OCI-M2 (cell line): ENCODE data around the gene PRKCH.
"Not testable (repeated sequence)": the region's sequence is repeated elsewhere in the genome, so short reads cannot be mapped to it uniquely, and the experiment has no call there.

Experiments
- DNase-seq: peaks from one replicate; lab custom pipeline; 2025; ENCODE audit not compliant: unreplicated experiment; lab: John Stamatoyannopoulos, UW

Gene PRKCH

GRCh38 chr14:61453103-61453767, 131.9 kb downstream of the PRKCH start:
- no peak for DNase-seq

GRCh38 chr14:61454545-61454944, 133.2 kb downstream of the PRKCH start:
- no peak for DNase-seq

GRCh38 chr14:61455351-61455750, 134.0 kb downstream of the PRKCH start:
- no peak for DNase-seq

- DNase-seq = peak; percentile 23
These were observed 135.3 kb downstream of the PRKCH start for GRCh38 chr14:61456720-61457119.

- DNase-seq = no peak
These were observed 137.4 kb downstream of the PRKCH start for GRCh38 chr14:61458766-61459165.

GRCh38 chr14:61459229-61459628, 137.8 kb downstream of the PRKCH start:
- no peak for DNase-seq

DNA sequence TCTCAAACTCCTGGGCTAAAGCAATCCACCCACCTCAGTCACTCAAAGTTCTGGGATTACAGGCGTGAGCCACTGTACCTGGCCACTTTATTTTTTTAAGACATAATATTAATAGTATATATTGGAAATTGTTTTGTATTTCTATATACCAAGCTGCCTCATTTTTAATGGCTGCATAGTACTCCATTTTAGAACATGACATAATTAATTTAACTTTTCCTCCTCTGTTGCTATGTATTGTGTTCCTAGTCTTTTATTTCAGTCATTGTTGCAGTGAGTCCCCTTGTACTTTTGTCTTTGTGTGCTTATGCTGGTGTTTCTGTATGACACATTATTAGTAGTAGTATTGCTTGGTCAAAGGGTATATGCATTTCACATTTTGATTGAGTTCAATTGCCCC, 138.7 kb downstream of the PRKCH start:
- DNase-seq = no peak

DNA sequence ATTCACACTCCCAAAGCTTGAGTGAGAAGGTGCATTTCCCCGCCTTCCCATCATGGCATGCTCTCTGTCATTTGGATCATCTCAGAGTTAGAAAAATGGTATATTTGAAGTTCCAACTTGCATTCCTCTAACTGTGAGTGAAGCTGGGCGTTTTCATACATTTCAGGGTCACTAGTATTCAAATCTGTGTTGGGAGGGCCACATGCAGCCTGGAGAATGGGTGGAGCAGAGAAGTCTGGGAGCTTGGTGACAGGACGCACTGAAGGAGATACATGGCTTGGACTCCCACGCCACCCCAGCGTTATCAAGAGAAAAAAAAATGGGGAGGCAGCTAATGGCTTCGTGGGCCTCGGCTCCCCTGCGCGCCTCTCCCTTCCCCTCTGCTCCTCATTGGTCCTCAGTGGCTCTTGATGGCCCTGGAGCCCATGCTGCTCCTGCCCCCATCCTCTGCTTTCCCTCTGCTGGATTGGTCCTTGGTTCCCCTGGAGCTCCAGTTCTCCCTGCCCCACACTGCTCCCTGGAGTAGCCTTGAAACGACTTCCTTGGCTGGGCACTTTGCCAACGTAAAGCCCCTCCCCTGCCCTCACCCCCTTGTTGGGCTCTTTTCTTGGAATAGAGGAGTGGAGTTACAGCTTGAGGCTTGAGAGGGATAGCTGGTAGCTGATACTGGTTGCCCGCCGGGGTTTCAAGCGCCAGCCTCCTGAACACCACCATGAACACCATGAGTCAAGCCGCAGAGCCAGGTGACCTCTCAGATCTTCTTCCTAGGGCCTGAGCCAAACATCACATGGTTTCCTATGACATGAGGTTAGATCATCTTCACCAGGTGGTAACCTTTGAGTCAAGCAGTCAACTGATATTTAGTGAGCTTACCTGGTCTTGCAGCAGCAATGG, 139.6 kb downstream of the PRKCH start:
- DNase-seq = no peak

GRCh38 chr14:61461808-61462275, 140.5 kb downstream of the PRKCH start:
- DNase-seq = peak; percentile 80

- DNase-seq = no peak
These were observed 141.3 kb downstream of the PRKCH start for GRCh38 chr14:61462566-61463193.

- DNase-seq = no peak
These were observed 142.4 kb downstream of the PRKCH start for GRCh38 chr14:61463664-61464285.

DNA sequence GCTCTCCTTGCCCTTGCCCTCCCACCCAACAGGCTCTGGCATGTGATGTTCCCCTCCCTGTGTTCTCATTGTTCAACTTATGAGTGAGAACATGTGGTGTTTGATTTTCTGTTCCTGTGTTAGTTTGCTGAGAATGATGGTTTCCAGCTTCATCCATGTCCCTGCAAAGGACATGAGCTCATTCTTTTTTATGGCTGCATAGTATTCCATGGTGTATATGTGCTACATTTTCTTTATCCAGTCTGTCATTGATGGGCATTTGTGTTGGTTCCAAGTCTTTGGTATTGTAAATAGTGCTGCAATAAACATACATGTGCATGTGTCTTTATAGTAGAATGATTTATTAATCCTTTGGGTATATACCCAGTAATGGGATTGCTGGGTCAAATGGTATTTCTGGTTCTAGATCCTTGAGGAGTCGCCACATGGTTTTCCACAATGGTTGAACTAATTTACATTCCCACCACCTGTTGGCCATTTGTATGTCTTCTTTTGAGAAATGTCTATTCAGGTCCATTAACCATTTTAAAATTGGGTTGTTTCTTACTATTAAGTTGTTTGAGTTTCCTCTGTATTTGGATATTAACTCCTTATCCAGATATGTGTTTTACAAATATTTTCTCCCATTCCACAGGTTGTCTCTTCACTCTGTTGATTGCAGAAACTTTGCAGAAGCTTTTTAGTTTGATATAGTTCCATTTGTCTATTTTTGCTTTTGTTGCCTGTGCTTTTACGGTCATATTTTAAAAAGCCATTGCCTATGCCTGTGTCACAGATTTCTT, 143.4 kb downstream of the PRKCH start:
- DNase-seq = not testable (repeated sequence)

GRCh38 chr14:61466249-61466904, 145.0 kb downstream of the PRKCH start:
- no peak for DNase-seq

DNA sequence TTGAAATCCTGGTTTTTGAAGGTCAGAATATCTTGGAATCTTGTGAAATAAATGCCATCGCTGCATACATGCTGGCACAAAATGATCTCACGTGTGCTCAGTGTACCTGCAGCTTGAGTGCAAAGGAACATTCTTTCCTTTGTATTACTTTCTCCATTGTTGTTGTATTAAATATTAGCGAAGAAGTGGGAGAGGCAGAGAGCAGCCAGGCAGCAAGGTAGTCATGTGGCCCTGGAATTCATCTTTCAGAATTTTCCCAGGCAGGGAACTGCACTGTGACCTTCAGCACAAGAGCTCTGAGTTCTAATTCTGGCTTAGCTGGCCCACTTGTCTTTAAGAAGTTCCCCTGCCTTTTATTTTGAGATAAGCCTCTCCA, 145.5 kb downstream of the PRKCH start:
- no peak for DNase-seq

DNA sequence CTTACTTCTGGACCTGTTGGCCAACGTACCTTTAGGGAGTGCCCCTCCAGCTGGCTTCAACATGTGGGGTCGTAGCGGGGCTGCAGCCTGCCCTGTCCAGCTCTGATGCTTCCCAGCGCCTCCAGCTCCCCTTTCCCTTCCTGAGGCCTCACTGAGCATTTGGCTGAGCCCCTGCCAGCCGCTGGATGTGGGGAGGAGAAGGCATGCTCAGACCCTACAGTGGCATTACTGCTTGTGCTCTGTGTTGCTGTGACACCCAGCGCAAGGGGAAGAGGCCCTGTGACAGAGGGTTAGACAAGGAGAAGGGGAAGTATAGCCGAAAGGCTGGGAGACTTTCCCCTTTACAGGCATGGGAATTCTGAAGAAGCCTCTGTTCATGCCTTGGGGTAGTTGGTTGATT, 145.9 kb downstream of the PRKCH start:
- no peak for DNase-seq

DNA sequence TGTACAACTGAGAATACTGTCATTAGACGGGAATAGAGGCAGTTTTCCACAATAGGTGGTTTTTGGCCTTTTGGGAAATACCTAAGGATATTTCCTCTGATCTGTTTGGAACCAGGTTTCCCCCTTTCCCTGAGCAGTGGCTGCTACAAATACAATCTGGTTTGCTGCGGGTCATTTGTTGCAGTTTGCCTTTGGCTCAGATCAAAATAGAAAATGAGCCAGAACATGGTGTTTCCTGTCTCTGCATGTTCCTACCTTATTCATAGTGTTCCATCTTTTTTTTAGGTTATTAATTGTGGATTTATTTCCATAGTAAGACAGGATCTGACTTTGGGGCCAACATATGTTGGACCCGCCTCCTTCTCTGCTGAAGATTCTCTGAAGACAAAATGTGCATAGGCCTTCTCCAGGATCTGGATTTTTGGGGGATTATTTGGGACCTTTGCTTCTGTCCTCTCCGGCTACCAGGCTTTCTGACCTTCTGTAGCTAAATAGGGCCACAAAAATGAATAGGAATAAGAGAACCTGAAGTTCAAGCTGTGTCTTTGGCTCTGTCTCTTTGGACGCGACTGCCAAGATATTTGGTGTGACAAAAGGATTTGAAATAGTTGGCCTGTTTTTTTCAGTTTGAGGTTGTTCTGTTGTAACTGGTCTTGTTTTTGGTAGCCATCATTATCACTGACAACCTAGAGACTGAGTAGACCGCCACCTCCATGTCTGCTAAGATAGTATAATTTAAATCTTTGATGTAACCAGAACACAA, 146.9 kb downstream of the PRKCH start:
- DNase-seq = no peak

- no peak for DNase-seq
These were observed 148.4 kb downstream of the PRKCH start for GRCh38 chr14:61469781-61470180.

- DNase-seq = no peak
These were observed 149.0 kb downstream of the PRKCH start for GRCh38 chr14:61470261-61470960.

GRCh38 chr14:61470961-61471293, 149.5 kb downstream of the PRKCH start:
- DNase-seq = no peak
